NCI-H1092 (cell line): ENCODE results near the gene KIF14.
"Not testable (repeated sequence)": the region's sequence is repeated elsewhere in the genome, so short reads cannot be mapped to it uniquely, and the experiment has no call there.

Experiments used
- DNase-seq: peaks from one replicate; lab custom pipeline; 2025; lab: John Stamatoyannopoulos, UW

Gene KIF14

GRCh38 chr1:200546577-200546976, 74.0 kb downstream of the KIF14 start:
- DNase-seq: no peak

GRCh38 chr1:200542162-200542561, 78.4 kb downstream of the KIF14 start:
- no peak for DNase-seq

- no peak for DNase-seq
Measured at GRCh38 chr1:200540281-200540680, 80.3 kb downstream of the KIF14 start.

GRCh38 chr1:200538179-200538578, 82.4 kb downstream of the KIF14 start:
- no peak for DNase-seq

- peak; percentile 16 for DNase-seq
Measured at GRCh38 chr1:200535605-200536004, 84.9 kb downstream of the KIF14 start.

GRCh38 chr1:200530623-200531261, 89.8 kb downstream of the KIF14 start:
- DNase-seq: no peak

- no peak for DNase-seq
Measured at GRCh38 chr1:200528858-200529606, 91.5 kb downstream of the KIF14 start.

GRCh38 chr1:200527670-200528069, 92.9 kb downstream of the KIF14 start:
- no peak for DNase-seq

- no peak for DNase-seq
Measured at GRCh38 chr1:200526709-200527612, 93.6 kb downstream of the KIF14 start.

- no peak for DNase-seq
Measured at GRCh38 chr1:200525090-200525987, 95.2 kb downstream of the KIF14 start.

GRCh38 chr1:200524551-200524950, 96.0 kb downstream of the KIF14 start:
- DNase-seq: not testable (repeated sequence)

GRCh38 chr1:200524092-200524491, 96.5 kb downstream of the KIF14 start:
- DNase-seq: no peak

GRCh38 chr1:200520735-200521134, 99.8 kb downstream of the KIF14 start:
- DNase-seq: no peak

- DNase-seq: no peak
Measured at GRCh38 chr1:200518524-200518923, 102.0 kb downstream of the KIF14 start.

- no peak for DNase-seq
Measured at GRCh38 chr1:200512191-200512590, 108.4 kb downstream of the KIF14 start.

- peak; percentile 85 for DNase-seq
Measured at GRCh38 chr1:200510228-200510623, 110.3 kb downstream of the KIF14 start.

- no peak for DNase-seq
Measured at GRCh38 chr1:200506471-200506870, 114.1 kb downstream of the KIF14 start.

- no peak for DNase-seq
Measured at GRCh38 chr1:200505257-200505656, 115.3 kb downstream of the KIF14 start.
